ENCODE measurements around the gene UNC5CL. TPM values are rescaled to one million over a fixed set of nuclear protein-coding genes. Genes with fewer than 3 reads are reported as not detected.

Gene UNC5CL
- total and polyA plus RNA-seq, 9 of the 15 experiments (the other 6 are each of a cell fraction or from before 2014, with no cell fraction given): 0.07 to 1.8 (median 0.62) TPM; not detected in 1

DNA sequence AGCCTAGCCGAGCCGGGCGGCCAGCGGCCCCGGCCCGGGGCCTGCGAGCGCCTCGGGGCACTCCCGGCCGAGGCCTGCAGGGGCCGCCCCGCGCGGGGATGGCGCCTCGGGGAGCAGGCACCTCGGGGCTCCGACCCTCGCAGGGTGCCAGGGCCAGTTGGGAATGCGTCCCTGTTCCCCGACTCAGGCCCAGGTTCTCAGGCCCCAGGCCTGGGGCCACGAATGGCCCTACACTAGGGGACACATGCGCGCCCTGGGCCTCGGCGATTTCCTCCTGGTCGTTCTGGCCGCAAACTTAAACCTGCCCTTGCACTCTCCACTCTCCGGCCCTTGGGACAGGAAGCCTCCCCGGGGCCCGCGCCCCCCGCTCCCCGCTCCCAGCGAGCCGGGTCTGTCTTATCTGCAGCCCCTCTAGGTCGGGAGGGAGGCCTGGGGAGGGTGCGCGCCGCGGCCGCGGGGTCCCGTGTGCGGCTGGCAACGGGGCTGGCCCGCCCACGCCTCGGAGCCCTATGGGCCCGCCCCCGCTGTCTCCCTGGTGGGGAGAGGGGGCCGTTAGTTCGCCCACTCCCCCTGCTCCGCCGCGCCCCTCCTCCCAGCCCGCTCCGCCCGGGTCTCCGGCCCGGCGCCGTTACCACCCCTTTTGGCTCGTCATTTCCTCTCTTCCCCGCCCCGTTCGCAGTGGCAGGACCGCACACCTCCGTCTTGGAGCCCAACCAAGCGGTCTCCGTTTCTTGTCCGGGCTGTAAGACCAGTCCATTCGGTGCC lies 34.4 kb upstream of the UNC5CL start (continued):
- TF ChIP-seq, protein P1, sequence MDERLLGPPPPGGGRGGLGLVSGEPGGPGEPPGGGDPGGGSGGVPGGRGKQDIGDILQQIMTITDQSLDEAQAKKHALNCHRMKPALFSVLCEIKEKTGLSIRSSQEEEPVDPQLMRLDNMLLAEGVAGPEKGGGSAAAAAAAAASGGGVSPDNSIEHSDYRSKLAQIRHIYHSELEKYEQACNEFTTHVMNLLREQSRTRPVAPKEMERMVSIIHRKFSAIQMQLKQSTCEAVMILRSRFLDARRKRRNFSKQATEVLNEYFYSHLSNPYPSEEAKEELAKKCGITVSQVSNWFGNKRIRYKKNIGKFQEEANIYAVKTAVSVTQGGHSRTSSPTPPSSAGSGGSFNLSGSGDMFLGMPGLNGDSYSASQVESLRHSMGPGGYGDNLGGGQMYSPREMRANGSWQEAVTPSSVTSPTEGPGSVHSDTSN (CRISPR knock-in tag; IDR thresholded peaks at IDR 0.05; ENCODE audit: low read depth): no peak
- TF ChIP-seq, protein P1 (tag; conservative IDR thresholded peaks at IDR 0.05; ENCODE audit: low read depth): 0 out of 2 replicates have a peak, but pooled peaks have one; percentile 6
- TF ChIP-seq, protein P2, sequence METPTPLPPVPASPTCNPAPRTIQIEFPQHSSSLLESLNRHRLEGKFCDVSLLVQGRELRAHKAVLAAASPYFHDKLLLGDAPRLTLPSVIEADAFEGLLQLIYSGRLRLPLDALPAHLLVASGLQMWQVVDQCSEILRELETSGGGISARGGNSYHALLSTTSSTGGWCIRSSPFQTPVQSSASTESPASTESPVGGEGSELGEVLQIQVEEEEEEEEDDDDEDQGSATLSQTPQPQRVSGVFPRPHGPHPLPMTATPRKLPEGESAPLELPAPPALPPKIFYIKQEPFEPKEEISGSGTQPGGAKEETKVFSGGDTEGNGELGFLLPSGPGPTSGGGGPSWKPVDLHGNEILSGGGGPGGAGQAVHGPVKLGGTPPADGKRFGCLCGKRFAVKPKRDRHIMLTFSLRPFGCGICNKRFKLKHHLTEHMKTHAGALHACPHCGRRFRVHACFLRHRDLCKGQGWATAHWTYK (CRISPR knock-in tag; IDR thresholded peaks at IDR 0.05): peak; percentile 77
- TF ChIP-seq MCM5 (IDR thresholded peaks at IDR 0.05; ENCODE audit: low read depth): no peak
- TF ChIP-seq ZNF263 (CRISPR knock-in tag; IDR thresholded peaks at IDR 0.05; ENCODE audit: borderline replicate concordance): peak; percentile 66; the same call in 1 of the 2 replicates
- no peak for TF ChIP-seq TSC22D4 (tag; IDR thresholded peaks at IDR 0.05)
- TF ChIP-seq COPS2 (conservative IDR thresholded peaks at IDR 0.05): no peak
- no peak for TF ChIP-seq NFYB (IDR thresholded peaks at IDR 0.05; ENCODE audit: extremely low read depth, insufficient read length)
- no peak for TF ChIP-seq TCFL5 (CRISPR knock-in tag; conservative IDR thresholded peaks at IDR 0.05)
- no peak for TF ChIP-seq SRSF3 (IDR thresholded peaks at IDR 0.05; ENCODE audit: insufficient read depth, low read length)
- no peak for TF ChIP-seq ZNF561 (CRISPR knock-in tag; conservative IDR thresholded peaks at IDR 0.05)
- TF ChIP-seq OTX1 (CRISPR knock-in tag; IDR thresholded peaks at IDR 0.05): 0 out of 2 replicates have a peak, but pooled peaks have one; percentile 11
- TF ChIP-seq ZNF347 (CRISPR knock-in tag; IDR thresholded peaks at IDR 0.05; ENCODE audit: low read depth): no peak
- TF ChIP-seq, protein P3, sequence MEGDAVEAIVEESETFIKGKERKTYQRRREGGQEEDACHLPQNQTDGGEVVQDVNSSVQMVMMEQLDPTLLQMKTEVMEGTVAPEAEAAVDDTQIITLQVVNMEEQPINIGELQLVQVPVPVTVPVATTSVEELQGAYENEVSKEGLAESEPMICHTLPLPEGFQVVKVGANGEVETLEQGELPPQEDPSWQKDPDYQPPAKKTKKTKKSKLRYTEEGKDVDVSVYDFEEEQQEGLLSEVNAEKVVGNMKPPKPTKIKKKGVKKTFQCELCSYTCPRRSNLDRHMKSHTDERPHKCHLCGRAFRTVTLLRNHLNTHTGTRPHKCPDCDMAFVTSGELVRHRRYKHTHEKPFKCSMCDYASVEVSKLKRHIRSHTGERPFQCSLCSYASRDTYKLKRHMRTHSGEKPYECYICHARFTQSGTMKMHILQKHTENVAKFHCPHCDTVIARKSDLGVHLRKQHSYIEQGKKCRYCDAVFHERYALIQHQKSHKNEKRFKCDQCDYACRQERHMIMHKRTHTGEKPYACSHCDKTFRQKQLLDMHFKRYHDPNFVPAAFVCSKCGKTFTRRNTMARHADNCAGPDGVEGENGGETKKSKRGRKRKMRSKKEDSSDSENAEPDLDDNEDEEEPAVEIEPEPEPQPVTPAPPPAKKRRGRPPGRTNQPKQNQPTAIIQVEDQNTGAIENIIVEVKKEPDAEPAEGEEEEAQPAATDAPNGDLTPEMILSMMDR (IDR thresholded peaks at IDR 0.05 in 2 of 3, conservative IDR thresholded peaks at IDR 0.05 in 1 of 3; ENCODE audit: insufficient read depth in 2 of 3, low read depth in 1 of 3, low read length in 3 of 3): peak; percentile 44 to 54 (median 45); a peak in 4 of 6 replicates
- no peak for TF ChIP-seq ZNF75A (CRISPR knock-in tag; IDR thresholded peaks at IDR 0.05)
- no peak for TF ChIP-seq KHSRP (IDR thresholded peaks at IDR 0.05)
- TF ChIP-seq POLR2H (tag; IDR thresholded peaks at IDR 0.05; ENCODE audit: low read depth): peak; percentile 33; the same call in 1 of the 2 replicates
- no peak for TF ChIP-seq SMC3 (conservative IDR thresholded peaks at IDR 0.05; ENCODE audit: insufficient read depth, low read depth, low read length)
- no peak for TF ChIP-seq CBFB (CRISPR knock-in tag; IDR thresholded peaks at IDR 0.05)
- peak; percentile 55; the same call in 1 of the 2 replicates for TF ChIP-seq HLTF (IDR thresholded peaks at IDR 0.05)
- TF ChIP-seq ZFPM2 (CRISPR knock-in tag; IDR thresholded peaks at IDR 0.05): no peak
- TF ChIP-seq ZFP36 (IDR thresholded peaks at IDR 0.05; ENCODE audit: low read depth, low read length, partially characterized antibody): no peak

All from K562 (cell line).